NCI-H1092 treated with DMSO at 0.1 percent for 48 hours (cell line): ENCODE results near the gene PEX13.
A peak's percentile ranks its signal among the peaks of the same experiment; 100 is the strongest.
"Not testable (repeated sequence)": the region's sequence is repeated elsewhere in the genome, so short reads cannot be mapped to it uniquely, and the experiment has no call there.

Experiments used
- DNase-seq: peaks from one replicate; lab custom pipeline; 2025; lab: John Stamatoyannopoulos, UW

PEX13 gene, protein sequence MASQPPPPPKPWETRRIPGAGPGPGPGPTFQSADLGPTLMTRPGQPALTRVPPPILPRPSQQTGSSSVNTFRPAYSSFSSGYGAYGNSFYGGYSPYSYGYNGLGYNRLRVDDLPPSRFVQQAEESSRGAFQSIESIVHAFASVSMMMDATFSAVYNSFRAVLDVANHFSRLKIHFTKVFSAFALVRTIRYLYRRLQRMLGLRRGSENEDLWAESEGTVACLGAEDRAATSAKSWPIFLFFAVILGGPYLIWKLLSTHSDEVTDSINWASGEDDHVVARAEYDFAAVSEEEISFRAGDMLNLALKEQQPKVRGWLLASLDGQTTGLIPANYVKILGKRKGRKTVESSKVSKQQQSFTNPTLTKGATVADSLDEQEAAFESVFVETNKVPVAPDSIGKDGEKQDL

DNA sequence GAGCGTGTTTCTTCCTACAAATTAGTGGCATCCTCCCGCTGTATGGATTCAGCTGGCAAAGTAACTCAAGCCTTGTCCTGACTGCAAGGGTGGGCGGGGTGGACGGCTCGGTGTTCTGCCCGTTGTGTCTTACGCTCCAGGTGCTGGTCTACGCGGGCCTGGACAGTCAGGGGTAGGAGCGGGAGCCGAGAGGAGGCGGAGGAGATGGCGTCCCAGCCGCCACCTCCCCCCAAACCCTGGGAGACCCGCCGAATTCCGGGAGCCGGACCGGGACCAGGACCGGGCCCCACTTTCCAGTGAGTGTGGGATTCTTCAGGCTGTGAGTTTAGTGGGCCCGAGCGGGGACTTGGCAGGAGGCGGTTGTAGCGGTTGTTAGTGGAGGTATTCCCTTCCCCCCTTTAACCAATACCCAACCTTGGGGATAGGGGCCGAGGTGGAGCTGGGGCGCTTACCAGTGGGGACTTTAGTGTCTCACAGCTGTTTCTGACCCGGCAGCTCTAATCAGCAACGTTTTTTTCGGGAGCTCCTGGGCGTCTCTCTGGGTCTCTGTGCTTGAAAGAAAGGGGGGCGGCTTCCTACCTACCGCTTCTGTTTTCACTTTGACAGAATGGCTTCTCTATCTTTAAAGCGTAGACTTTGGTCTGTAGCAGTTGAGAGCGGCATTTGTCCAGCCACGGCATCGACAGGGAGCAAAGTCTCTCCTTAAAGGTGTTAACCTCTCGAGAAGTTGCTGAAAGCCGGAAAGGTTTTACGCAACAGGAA lies at the start of gene PEX13, which contains the start of gene PUS10:
Gene PEX13 (plus strand): TSS at position 165 of the 762 bp plus-strand sequence. CDS start 40 bp downstream, at position 205.
Gene PUS10 (minus strand): TSS at position 700 of the 762 bp plus-strand sequence. CDS start 6,365 bp downstream, outside the sequence.
- peak; percentile 80 for DNase-seq

DNA sequence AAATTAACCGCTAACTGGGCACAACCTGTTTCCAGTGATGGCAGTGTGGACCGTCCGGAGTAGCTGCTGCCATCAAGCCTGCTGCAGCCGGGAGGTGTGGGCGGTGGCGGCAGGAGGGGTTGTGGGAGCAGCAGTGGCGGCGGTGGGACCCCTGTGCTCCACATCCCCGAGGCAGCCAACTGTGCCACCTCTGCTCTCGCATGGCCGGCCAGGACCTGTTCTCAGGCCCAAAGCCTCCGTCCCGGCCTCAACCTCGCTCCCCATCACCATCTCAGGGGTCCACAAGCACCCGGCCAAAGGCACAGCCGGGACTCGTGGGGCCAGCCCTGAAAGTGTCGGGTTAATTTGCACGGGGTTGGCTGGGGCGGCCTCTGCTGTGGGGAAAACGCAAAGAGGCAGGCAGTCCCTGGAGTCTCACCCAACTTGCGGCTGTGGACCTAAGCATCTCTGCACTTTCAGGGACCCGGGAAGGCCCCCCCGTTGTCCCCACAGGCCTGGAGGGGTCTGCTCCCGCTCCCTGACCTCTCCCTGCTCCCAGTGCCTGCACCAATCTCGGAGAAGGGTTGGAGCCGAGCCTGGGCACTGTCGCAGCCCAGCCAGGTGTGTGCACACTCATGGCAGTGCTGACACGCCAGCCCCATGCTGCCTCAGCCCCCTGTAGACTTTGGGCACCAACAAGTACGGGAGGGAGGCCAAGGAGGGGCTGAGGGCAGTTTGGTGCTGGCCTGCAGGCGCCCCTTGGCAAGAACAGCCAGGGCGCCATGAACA lies 44.4 kb upstream of the PEX13 start:
- DNase-seq: no peak

DNA sequence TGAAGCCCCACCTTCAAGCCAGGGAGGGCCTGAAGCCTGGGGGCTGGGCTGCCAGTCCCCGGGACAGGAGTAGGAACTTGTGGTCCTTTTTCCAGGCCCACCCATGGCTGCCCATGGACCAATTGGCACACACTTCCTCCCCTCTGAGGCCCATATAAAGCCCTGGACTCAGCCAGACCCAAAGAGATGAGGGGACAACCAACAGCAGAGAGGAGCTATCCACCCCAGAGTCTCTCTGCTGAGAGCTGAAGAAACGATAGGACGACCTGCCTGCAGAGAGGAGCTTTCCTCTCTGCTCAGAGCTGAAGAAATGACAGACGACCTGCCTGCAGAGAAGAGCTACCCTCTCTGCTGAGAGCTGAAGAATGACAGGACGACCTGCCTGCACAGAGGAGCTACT lies 43.8 kb upstream of the PEX13 start:
- no peak for DNase-seq

DNA sequence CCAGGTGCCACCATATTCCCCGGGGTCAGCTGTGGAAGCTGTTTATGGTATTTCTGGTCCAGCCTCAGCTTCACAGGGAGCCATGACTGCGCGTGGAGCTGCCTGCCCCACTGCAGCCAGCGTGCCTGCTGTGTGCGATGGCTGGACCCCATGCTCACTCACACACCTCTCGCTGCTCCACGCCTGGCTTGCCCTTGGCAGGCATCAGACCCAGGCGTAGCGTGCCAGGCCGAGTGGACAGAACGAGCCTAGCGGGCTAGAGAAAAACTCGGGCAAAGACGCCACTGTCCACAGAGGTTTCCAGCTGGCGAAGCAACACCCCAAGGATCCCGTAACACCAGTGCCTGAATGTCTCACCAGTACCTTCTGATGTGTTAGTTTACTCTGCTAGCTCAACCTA lies 42.9 kb upstream of the PEX13 start:
- no peak for DNase-seq

DNA sequence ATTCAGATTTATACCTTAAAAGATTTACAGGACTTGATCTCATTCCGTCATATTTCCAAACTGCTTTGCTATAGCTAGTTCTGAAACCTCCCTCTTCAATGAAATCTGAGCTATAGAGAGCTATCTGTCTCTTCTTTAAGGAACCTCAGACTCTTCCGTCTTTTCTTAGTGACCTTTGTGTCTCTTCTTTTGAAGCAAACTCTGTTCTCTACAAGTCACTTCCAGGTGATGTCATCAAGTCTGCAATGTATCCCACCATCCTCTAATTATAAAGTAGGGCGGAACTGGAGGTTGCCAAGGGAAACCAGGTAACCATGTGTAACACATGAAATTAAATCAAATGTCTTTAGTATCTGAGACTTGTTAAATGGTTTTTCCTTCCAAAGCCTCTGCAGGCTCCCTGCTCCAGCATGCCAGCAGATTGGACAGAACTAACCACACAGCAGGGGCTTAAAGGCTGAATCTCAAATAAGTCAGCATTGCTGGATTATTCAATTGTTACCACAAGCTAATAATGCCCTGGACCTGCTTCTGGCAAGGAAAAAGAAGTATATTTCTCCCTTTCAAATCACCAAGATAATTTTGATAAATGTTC lies 41.2 kb upstream of the PEX13 start:
- DNase-seq: no peak

DNA sequence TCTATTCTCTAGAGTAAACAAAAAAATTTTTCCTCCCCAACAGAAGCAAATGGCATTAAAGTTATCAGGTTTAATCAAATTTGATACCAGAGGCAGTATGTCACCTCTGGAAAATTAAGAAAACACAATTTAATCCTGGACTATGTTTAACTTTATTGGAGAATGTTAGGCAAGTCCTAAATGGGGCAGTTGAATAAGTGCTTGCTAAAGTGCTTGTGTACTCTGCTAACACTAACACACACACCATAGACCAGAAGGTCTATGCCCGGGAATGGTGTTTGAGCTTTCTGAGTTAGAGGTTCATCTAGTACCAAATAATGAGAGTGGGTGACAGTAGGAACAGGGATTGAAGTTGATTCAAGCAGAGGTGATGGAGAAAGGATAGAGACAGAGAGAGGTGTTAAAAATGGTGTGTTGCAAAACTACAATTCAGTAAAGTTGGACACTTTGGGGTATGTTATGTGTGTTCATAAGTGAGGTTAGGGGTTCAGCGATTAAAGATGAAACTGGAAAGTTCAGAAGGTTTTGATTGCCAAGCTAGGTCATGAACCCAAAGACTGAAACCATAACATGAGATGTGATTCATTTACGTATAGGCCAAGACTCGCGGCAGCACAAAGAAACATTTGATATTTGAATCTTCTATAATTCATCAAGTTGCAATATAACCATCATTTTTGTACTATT lies 40.5 kb upstream of the PEX13 start:
- no peak for DNase-seq

DNA sequence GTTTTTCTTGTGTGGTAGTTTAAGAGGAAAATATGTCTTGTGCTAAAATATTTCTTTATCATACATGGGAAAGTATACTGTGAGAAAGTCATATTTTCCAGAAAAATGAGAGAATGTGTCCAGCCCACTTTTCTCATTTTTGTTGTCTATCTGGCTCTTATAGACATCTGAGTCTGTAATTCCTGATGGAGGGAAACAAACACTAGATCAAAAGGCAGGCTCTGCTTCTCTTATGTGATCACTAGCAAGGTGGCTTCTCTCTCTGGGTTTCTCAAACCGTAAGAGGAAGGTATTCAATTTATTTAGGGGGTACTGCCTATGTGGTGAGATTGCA lies 40.0 kb upstream of the PEX13 start:
- no peak for DNase-seq

DNA sequence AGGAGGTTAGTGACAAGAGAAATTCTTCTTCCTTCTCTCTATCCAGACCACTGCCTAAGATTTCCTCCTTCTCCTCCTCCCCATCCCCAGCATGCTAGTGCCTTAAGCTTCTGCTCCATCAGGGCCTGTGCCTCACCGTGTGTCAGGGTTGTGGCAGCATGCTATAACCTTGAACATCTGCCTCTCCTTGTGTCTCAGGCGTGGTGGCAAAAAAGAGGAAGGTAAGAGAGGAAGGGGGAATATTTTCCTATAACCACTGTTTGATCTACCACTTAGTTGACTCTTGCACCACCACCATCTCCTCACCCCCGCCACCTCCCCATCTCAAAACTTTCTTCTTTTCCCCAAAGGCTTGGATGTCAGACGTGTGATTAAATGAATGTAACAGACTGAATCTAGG lies 38.3 kb upstream of the PEX13 start:
- DNase-seq: no peak

DNA sequence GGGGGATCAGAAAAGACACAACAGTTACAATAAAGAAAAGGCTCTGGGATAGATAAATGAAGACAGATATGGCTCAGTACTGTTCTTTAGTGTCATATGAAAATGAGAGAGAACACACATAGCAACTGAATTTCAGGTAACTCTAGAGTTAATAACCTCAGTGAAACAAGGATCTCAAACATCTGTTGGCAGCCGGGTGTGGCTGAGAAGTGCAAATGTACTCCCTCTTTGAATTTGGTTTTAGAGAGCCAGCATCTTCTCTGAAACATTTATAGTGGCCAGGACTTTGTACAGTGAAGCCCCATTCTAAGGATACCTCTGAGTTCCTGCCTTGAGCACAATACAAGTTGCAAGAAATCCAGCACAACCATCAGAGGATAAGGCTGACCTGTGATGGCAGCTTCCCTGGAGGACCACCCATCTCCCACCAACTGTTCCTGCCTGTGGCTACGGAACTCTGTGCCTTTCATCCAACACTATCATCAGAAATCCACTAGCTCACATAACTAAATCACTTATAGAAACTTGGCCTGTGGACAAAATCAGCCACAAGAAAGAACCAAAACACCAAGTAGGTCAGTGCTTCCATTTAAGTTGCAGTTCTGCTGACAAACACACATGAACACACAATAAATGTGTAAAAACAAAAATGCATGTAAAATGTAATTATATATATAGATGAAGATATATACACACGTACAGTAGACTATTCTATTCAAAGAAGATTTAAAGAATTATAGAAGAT lies 37.3 kb upstream of the PEX13 start:
- no peak for DNase-seq

DNA sequence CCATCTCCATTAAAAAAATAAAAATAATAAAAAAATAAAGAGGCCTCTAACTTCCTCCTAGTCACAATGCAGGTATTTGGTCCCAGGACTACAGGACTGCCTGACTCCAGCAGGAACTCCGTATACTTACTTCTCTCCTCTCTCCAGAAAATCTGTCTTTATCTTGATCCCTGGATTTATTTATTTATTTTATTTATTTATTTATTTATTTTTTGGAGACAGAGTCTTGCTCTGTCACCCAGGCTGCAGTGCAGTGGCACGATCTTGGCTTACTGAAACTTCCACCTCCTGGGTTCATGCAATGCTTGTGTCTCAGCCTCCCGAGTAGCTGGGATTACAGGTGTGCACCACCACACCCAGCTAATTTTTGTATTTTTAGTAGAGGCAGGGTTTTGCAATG lies 35.5 kb upstream of the PEX13 start:
- not testable (repeated sequence) for DNase-seq

DNA sequence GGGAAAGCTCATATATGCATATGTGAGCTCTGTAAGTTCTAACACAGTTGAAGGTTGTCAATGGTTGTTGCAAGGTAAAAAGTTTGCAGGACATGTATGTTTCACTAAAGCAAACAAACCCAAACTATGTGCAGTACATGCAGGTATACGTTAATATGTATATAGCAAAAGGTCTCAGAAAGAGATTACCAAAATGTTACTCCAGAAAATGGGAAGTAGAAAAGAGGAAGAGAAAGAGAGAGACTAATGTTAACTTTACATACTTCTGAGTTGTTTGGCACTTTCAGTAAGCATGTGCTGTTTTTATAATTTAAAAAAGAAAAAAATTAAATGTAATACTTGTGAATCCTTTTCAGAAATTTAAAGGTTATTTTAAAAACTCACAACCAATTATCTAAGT lies 32.8 kb upstream of the PEX13 start:
- no peak for DNase-seq

DNA sequence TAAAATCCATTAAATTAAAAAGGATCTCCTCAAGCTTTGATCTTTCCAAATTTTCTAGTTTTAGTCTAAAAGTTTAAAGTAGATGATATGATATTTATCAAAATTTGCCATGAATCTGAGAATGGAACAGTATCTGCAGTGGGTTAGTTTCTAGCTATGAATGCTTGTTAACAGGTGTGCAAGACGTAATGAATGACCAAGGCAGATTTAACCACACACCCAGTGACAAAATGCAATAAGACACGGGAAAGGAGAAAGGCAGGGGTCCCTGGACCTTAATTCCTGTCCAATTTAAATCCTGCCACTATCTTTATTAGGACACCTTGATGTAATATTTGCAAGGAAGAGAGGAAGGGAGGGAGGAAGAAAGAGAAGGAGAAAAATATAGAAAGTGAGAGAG lies 30.5 kb upstream of the PEX13 start:
- no peak for DNase-seq

DNA sequence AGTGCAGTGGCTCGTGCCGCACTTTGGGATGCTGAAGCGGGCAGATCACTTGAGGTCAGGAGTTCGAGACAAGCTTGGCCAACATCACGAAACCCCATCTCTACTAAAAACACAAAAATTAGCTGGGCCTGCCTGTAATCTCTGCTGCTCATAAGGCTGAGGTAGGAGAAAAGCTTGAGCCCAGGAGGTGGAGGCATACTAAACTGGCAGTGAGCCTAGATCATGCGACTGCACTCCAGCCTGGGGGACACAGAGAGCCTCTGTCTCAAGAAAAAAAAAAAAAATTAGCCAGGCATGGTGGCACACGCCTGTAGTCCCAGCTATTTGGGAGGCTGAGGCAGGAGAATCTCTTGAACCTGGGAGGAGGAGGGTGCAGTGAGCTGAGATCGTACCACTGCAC lies 29.9 kb upstream of the PEX13 start:
- not testable (repeated sequence) for DNase-seq

DNA sequence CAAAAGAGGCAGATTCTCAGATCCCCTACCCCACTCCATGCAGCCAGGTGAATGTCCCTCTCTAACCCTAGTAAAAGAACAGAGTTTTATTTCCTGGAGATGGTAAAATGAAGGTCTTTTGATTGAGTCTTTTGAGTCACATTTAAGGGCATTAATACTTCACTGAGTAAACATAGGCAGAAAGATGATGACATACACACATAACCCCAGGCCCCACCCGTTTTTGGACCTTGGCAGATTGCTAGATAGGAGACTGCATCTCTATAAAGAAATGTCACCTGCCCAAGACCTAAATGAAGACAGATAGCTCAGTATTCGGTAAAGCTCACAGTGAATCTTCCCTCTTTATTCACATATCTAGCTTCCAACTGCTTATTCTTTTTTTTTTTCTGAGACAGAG lies 28.3 kb upstream of the PEX13 start:
- no peak for DNase-seq

DNA sequence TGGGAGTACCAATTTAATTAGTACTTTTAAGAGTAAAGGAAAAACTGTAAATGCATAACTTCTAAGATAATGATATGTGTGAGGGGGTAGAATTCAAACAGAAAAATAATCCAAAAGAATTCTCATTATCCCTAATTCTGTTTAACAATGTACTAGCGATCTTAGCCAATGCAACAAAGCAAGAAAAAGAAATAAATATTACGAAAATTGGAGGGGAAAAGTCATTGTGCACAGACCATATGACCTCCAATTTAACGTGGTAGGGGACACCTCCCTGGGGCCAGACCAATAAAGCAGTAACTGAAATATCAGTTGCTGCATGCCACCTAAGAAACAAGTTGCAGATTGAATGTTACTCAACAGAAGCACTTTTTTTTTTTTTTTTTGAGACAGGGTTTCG lies 25.9 kb upstream of the PEX13 start:
- no peak for DNase-seq

DNA sequence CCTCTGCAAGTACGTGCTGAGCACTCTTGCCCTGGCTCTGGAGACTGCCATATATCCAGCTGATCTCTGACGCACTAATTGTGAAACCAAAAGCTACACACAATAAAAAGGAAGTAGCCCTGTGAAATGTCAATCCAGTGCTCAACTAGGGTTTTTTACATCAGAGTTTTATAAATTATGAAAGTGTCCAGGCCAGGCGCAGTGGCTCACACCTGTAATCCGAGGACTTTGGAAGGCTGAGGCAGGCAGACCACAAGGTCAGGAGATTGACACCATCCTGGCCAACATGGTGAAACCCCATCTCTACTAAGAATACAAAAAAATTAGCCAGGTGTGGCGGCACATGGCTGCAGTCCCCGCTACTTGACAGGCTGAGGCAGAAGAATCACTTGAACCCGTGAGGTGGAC lies 24.5 kb upstream of the PEX13 start:
- DNase-seq: no peak

DNA sequence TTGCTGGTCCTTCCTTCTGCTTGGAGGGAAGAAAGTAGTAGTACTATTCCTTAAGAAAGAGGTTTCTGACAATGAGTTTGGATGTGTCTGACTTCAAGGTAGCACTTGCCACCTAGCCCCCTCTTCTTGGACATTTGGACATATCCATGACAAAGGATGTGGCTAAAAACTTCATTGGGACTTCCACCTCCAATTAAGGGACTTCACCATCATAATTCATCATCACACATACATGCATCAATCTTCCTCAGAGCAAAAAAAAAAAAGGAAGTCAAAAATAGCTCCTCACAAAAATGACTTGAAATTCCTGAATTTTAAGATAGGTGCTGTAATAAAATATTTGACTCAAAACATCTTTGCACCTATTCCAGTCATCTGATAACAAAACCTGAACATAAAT lies 23.4 kb upstream of the PEX13 start:
- no peak for DNase-seq

DNA sequence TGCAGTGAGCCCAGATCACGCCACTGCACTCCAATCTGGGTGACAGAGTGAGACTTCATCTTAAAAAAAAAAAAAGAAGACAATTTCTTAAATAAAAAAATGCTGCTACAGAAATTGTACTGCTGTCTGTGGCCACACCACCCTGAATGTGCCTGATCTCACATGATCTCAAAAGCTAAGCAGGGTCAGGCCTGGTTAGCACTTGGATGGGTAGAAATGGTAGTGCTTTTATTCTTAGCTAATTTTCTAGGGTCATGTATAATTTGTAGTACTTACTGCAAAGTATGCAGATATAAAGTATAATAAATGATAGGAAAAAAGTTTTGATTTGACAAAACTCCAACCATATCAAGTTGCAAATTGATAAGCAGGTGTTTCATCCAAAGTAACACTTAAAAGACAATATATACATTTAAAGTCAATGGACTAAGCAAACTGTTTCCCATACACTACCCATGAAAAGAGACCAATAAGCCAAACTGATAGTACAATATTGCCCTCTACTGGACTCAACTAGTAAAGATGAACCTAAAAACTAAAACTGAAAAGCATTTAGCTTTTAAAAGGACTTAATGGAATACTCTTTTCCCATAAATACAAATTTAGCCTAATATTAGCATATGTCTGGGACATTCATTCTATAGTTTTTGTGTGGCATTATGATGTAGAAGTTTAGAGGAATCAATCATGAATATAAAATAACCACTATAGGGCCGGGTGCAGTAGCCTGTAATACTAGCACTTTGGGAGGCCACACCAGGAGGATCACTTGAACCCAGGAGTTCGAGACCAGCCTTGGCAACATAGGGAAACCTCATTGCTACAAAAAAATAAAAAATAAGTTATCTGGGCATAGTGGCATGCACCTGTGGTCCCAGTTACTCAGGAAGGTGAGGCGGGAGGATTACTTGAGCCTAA lies 18.6 kb upstream of the PEX13 start:
- peak; percentile 33 for DNase-seq

DNA sequence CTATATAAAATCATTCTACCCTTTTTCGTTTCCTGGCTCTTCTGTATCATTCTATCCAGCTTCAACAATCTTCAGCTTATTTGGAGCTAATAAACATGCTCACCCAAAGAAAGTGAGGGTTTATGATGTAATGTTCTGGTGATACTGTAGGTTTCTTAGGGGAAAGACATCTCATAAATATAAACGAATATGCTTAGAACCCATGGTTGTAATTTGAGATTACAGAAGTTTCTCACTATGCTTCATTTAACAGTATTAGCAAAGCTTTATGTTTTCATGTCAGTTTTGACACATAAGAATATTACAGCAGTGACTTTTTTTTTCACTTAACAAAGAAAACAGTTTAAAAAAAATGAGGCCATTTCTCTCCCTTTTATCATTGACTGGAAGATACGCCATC lies 11.8 kb upstream of the PEX13 start:
- no peak for DNase-seq
